Testis (tissue), 3 donors: ENCODE results near the gene TAF11L14. TPM values are rescaled to one million over a fixed set of nuclear protein-coding genes. Genes with fewer than 3 reads are reported as not detected.

Experiments used
- DNase-seq: peaks from one replicate; pipeline ENCODE4 v3.0.0-alpha.2; 2019
- H3K27ac ChIP-seq, 2 donors: fragments of 200-600 bp; sonication (generic); one replicate each; pipeline ENCODE4 v1.5.1; 2019
- H3K27me3 ChIP-seq: fragments of 200-600 bp; sonication (generic); one replicate; pipeline ENCODE4 v1.5.1; 2019
- H3K36me3 ChIP-seq: fragments of 200-600 bp; sonication (generic); one replicate; pipeline ENCODE4 v1.5.1; 2017; ENCODE audit warnings: low read depth; ENCODE audit errors: missing control alignments
- H3K4me1 ChIP-seq: fragments of 200-600 bp; sonication (generic); one replicate; pipeline ENCODE4 v1.5.1; 2019
- H3K4me3 ChIP-seq, 2 donors: fragments of 200-600 bp; sonication (generic); one replicate each; pipeline ENCODE4 v1.5.1; 2017 to 2019
- H3K9me3 ChIP-seq: fragments of 200-600 bp; sonication (generic); one replicate; pipeline ENCODE4 v1.5.1; 2017
- POLR2A ChIP-seq: fragments of 450-650 bp; IDR thresholded peaks from one replicate; pipeline ENCODE4 v1.6.1; 2017; ENCODE audit warnings: antibody characterized with exemption, mild to moderate bottlenecking, moderate library complexity
- WGBS, 2 donors: methylation state at CpG; one replicate each; pipeline ENCODE4 v1.1.5; 2018; 5-methylcytosine and 5-hydroxymethylcytosine counted together
- intact Hi-C: fragments of 100-400 bp; cut with DNase I; formaldehyde crosslinking; loops from one replicate; pipeline ENCODE4 v1.15.1; 2023; ENCODE audit warnings: low total_unique reads
- polyA plus RNA-seq: library from polyadenylated mRNA; stranded (reverse); fragments of 350-450 nt; fragmentation: Illumina TruSeq; extraction: RNeasy Lipid Tissue Mini Kit (QIAGEN cat#74804); gene quantifications from one replicate; pipeline ENCODE4 v1.2.3, GENCODE V29; 2014; ENCODE audit warnings: low read depth, low replicate concordance; ENCODE audit not compliant: insufficient read depth
- small RNA-seq, 2 donors: library from RNA; depleted of rRNA; stranded (forward); fragments of <200 nt; gene quantifications; one replicate each; pipeline ENCODE3, GENCODE V24; 2016
- total RNA-seq, 2 donors: library from RNA; depleted of rRNA; stranded (reverse); fragments of >200 nt; gene quantifications; one replicate each; pipeline ENCODE4 v1.2.3, GENCODE V29; 2016
- TF ChIP-seq, protein P1 (sequence below), 3 experiments: fragments of 450-650 bp in 2 of 3; fragments of 200-600 bp in 1 of 3; sonication (generic) in 1 of 3; IDR thresholded peaks; one replicate each; pipeline ENCODE4 v1.5.1; 2016 to 2019; ENCODE audit warnings: antibody characterized with exemption in 3 of 3, mild to moderate bottlenecking in 2 of 3, moderate library complexity in 1 of 3

Gene TAF11L14
- total and polyA plus RNA-seq, 3 donors from 2014 or later: not detected

GRCh38 chr5:17678751-17679324 is 44.6 kb downstream of the TAF11L14 start:
- DNase-seq: no peak

GRCh38 chr5:17679597-17680203 is 45.4 kb downstream of the TAF11L14 start:
- Histone ChIP-seq H3K27ac (no peak overlapping the region), H3K4me1 (no peaks in the 10 kb centered on the region), H3K36me3 (no peaks in the 10 kb centered on the region), H3K27me3 (no peaks in the 10 kb centered on the region), H3K4me3 (no peak overlapping the region), H3K9me3 (no peaks in the 10 kb centered on the region)
- DNase-seq: no peak
- TF ChIP-seq, protein P1, sequence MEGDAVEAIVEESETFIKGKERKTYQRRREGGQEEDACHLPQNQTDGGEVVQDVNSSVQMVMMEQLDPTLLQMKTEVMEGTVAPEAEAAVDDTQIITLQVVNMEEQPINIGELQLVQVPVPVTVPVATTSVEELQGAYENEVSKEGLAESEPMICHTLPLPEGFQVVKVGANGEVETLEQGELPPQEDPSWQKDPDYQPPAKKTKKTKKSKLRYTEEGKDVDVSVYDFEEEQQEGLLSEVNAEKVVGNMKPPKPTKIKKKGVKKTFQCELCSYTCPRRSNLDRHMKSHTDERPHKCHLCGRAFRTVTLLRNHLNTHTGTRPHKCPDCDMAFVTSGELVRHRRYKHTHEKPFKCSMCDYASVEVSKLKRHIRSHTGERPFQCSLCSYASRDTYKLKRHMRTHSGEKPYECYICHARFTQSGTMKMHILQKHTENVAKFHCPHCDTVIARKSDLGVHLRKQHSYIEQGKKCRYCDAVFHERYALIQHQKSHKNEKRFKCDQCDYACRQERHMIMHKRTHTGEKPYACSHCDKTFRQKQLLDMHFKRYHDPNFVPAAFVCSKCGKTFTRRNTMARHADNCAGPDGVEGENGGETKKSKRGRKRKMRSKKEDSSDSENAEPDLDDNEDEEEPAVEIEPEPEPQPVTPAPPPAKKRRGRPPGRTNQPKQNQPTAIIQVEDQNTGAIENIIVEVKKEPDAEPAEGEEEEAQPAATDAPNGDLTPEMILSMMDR (IDR thresholded peaks at IDR 0.05): no peak
- intact Hi-C loops: no loop called here
- WGBS, 2 donors: 86 to 90% methylated on average over 8 of the region's 8 CpGs

More at GRCh38 chr5:17678751-17679324, 44.6 kb downstream of the TAF11L14 start:
- Histone ChIP-seq H3K27me3 (no peaks in the 10 kb centered on the region), H3K4me1 (no peaks in the 10 kb centered on the region), H3K9me3 (no peaks in the 10 kb centered on the region), H3K27ac (no peak overlapping the region), H3K4me3 (no peak overlapping the region), H3K36me3 (no peaks in the 10 kb centered on the region)
- 82 to 91% methylated on average over 4 of the region's 4 CpGs for WGBS, 2 donors
- intact Hi-C loops: no loop called here
- no peak for TF ChIP-seq POLR2A
- TF ChIP-seq, protein P1 (IDR thresholded peaks at IDR 0.05): no peak

- Histone ChIP-seq H3K4me1 (no peaks in the 10 kb centered on the region), H3K27ac (no peak overlapping the region), H3K9me3 (no peaks in the 10 kb centered on the region), H3K27me3 (no peaks in the 10 kb centered on the region), H3K36me3 (no peaks in the 10 kb centered on the region), H3K4me3 (no peak overlapping the region)
- TF ChIP-seq POLR2A: no peak
- TF ChIP-seq, protein P1 (IDR thresholded peaks at IDR 0.05): no peak
- no peak for DNase-seq
- WGBS, 2 donors: 90 to 92% methylated on average over 2 of the region's 2 CpGs
- intact Hi-C loops: no loop called here
These were observed 46.5 kb downstream of the TAF11L14 start for GRCh38 chr5:17680737-17681136.

Small RNA genes lying within 50 kb of the gene (small RNA-seq; reads per million reads assigned to genes)
- gene AC233724.1 (0 reads per million in 2 donors), gene AC233724.12 (0 reads per million in 2 donors), gene AC233724.2 (0 reads per million in 2 donors), gene AC233724.3 (0 reads per million in 2 donors), gene AC233724.4 (0 reads per million in 2 donors), gene AC233724.6 (0 reads per million in 2 donors), gene AC233724.7 (0 reads per million in 2 donors)

Other genes with a start within 250 kb of the TAF11L14 start
- not detected for gene TAF11L2, start 136.2 kb upstream of the TAF11L14 start, total RNA-seq
- gene TAF11L2, start 136.2 kb upstream of the TAF11L14 start, polyA plus RNA-seq: not detected
- not detected for gene TAF11L3, start 116.1 kb upstream of the TAF11L14 start, total RNA-seq
- gene TAF11L3, start 116.1 kb upstream of the TAF11L14 start, polyA plus RNA-seq: not detected
- gene TAF11L4, start 112.7 kb upstream of the TAF11L14 start, total RNA-seq: not detected
- gene TAF11L4, start 112.7 kb upstream of the TAF11L14 start, polyA plus RNA-seq: not detected
- gene TAF11L5, start 109.2 kb upstream of the TAF11L14 start, total RNA-seq: not detected
- gene TAF11L5, start 109.2 kb upstream of the TAF11L14 start, polyA plus RNA-seq: not detected
- gene TAF11L6, start 105.8 kb upstream of the TAF11L14 start, total RNA-seq: not detected
- not detected for gene TAF11L6, start 105.8 kb upstream of the TAF11L14 start, polyA plus RNA-seq
- not detected for gene TAF11L7, start 48.7 kb upstream of the TAF11L14 start, total RNA-seq
- gene TAF11L7, start 48.7 kb upstream of the TAF11L14 start, polyA plus RNA-seq: not detected
- not detected for gene TAF11L8, start 43.5 kb upstream of the TAF11L14 start, total RNA-seq
- not detected for gene TAF11L8, start 43.5 kb upstream of the TAF11L14 start, polyA plus RNA-seq
- not detected for gene TAF11L9, start 40.1 kb upstream of the TAF11L14 start, total RNA-seq
- gene TAF11L9, start 40.1 kb upstream of the TAF11L14 start, polyA plus RNA-seq: not detected
- not detected for gene TAF11L10, start 36.6 kb upstream of the TAF11L14 start, total RNA-seq
- not detected for gene TAF11L10, start 36.6 kb upstream of the TAF11L14 start, polyA plus RNA-seq
- gene TAF11L11, start 30.3 kb upstream of the TAF11L14 start, total RNA-seq: not detected
- gene TAF11L11, start 30.3 kb upstream of the TAF11L14 start, polyA plus RNA-seq: not detected
- under 1 TPM in 1 of 2 donors, not detected in 1; 0.25 TPM for gene TAF11L12, start 24.1 kb upstream of the TAF11L14 start, total RNA-seq
- gene TAF11L12, start 24.1 kb upstream of the TAF11L14 start, polyA plus RNA-seq: not detected
- gene TAF11L13, start 2.4 kb upstream of the TAF11L14 start, total RNA-seq: not detected
- not detected for gene TAF11L13, start 2.4 kb upstream of the TAF11L14 start, polyA plus RNA-seq